CD4-positive, alpha-beta T cell (primary cell): ENCODE results near the gene MAOB. TPM values are rescaled to one million over a fixed set of nuclear protein-coding genes. Genes with fewer than 3 reads are reported as not detected.
"Not testable (repeated sequence)": the region's sequence is repeated elsewhere in the genome, so short reads cannot be mapped to it uniquely, and the experiment has no call there.

Source experiments
- ATAC-seq: fragments of 200-7000 bp; cut with Tn5 transposase; one replicate; pipeline ENCODE4 v1.10.0; 2022; ENCODE audit warnings: mild to moderate bottlenecking; ENCODE audit not compliant: poor library complexity
- CTCF ChIA-PET: fragments of 350-600 bp; sonication (Branson Sonifier 250); formaldehyde crosslinking; loops from one replicate; lab custom pipeline; 2021; ENCODE audit warnings: antibody characterized with exemption, inconsistent platforms; lab: Charles Lee
- POLR2A ChIA-PET: fragments of 350-600 bp; sonication (Branson Sonifier 250); formaldehyde crosslinking; loops from one replicate; lab custom pipeline; 2021; ENCODE audit warnings: antibody characterized with exemption, inconsistent platforms; lab: Charles Lee
- DNase-seq, 14 experiments: peaks; one replicate each; pipeline ENCODE4 v3.0.0-alpha.2; 2013 to 2020; ENCODE audit warnings: mixed read lengths in 2 of 14
- H3K27ac ChIP-seq, 2 donors: one replicate each; pipeline versions ENCODE4 v1.5.1 to v1.7.0; 2013; ENCODE audit warnings: low read length in 2 of 2, low read depth in 1 of 2, mild to moderate bottlenecking in 1 of 2
- H3K27me3 ChIP-seq, 2 experiments: 1 replicate in 1 of 2; 2 replicates in 1 of 2; pipeline versions ENCODE4 v1.6.1 to v1.7.0; 2013; ENCODE audit warnings: low read length in 2 of 2, control low read depth in 1 of 2, mild to moderate bottlenecking in 1 of 2, moderate library complexity in 1 of 2; ENCODE audit not compliant: insufficient read depth in 2 of 2, control insufficient read depth in 1 of 2
- H3K36me3 ChIP-seq: one replicate; pipeline ENCODE4 v1.6.1; 2013; ENCODE audit warnings: low read length, control low read depth; ENCODE audit not compliant: insufficient read depth
- H3K4me1 ChIP-seq: one replicate; pipeline ENCODE4 v1.6.1; 2013; ENCODE audit warnings: low read length, control low read depth; ENCODE audit not compliant: insufficient read depth
- H3K4me3 ChIP-seq: one replicate; pipeline ENCODE4 v1.5.1; 2013; ENCODE audit warnings: mild to moderate bottlenecking, low read length, moderate library complexity
- H3K9me3 ChIP-seq, 2 experiments: 1 replicate in 1 of 2; 2 replicates in 1 of 2; pipeline versions ENCODE4 v1.6.1 to v1.7.0; 2013; ENCODE audit warnings: low read length in 2 of 2, mild to moderate bottlenecking in 2 of 2, control low read depth in 1 of 2, moderate library complexity in 1 of 2; ENCODE audit not compliant: control insufficient read depth in 1 of 2, insufficient read depth in 1 of 2
- H3K27ac Mint-ChIP-seq: one replicate; pipeline ENCODE4 v1.8.0; 2020; ENCODE audit warnings: mixed read lengths
- H3K27me3 Mint-ChIP-seq: one replicate; pipeline ENCODE4 v1.8.0; 2021; ENCODE audit warnings: mixed read lengths
- H3K36me3 Mint-ChIP-seq: one replicate; pipeline ENCODE4 v1.8.0; 2021; ENCODE audit warnings: low read depth, mixed read lengths
- H3K4me1 Mint-ChIP-seq: one replicate; pipeline ENCODE4 v1.8.0; 2021; ENCODE audit warnings: low read depth, mixed read lengths
- H3K4me3 Mint-ChIP-seq: one replicate; pipeline ENCODE4 v1.8.0; 2020; ENCODE audit warnings: mild to moderate bottlenecking, mixed read lengths
- H3K9me3 Mint-ChIP-seq: one replicate; pipeline ENCODE4 v1.8.0; 2020; ENCODE audit warnings: mixed read lengths
- CTCF ChIP-seq: fragments of 200-600 bp; IDR thresholded peaks from one replicate; pipeline ENCODE4 v1.8.0; 2022; ENCODE audit warnings: antibody characterized with exemption, mild to moderate bottlenecking
- intact Hi-C, 2 experiments: fragments of 100-400 bp; cut with DNase I in 1 of 2; cut with micrococcal nuclease in 1 of 2; formaldehyde crosslinking; loops; one replicate each; pipeline versions ENCODE4 v1.15.1 to v1.9.0; 2023 to 2025; cut with DNase I, micrococcal nuclease
- total RNA-seq, 174 experiments: library from RNA in 2 of 174; stranded (reverse) in 2 of 174; gene quantifications; one replicate each; pipeline ENCODE4 v1.2.3 and lab custom pipeline; 2021 to 2026

MAOB gene
- total RNA-seq, 2 experiments from 2014 or later, result not detected

DNA sequence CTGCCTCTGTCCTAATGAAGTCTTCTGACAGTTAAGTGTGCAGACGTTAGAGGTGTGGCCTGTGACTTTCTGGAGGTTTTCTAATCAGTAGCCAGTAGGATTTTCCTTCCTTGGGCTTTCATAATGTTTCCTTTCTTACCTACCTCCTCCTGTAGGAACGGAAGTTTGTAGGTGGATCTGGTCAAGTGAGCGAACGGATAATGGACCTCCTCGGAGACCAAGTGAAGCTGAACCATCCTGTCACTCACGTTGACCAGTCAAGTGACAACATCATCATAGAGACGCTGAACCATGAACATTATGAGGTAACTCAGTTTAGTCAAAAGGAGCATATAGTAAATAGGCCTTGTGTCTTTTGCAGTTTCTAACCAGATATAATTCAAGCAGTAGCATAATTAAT lies 151.2 kb downstream of the MAOB start:
- POLR2A ChIA-PET, result no interaction called here
- no peaks in the 10 kb centered on the region for H3K9me3 ChIP-seq
- no peak overlapping the region for H3K4me3 ChIP-seq
- DNase-seq, result no peak
- no peaks in the 10 kb centered on the region for H3K4me1 Mint-ChIP-seq
- no peak overlapping the region for H3K27ac ChIP-seq
- no peaks in the 10 kb centered on the region for H3K36me3 ChIP-seq
- no peak overlapping the region for H3K27ac Mint-ChIP-seq
- no peaks in the 10 kb centered on the region for H3K36me3 Mint-ChIP-seq
- peaks cover 5% of the 10 kb centered on the region for H3K27me3 Mint-ChIP-seq
- H3K4me3 Mint-ChIP-seq, result no peak overlapping the region
- CTCF ChIA-PET, result interaction anchor here (0.7 kb wide), 1 partner anchor 102 kb away, joined by 5 read pairs; no protein-coding TSS in a partner anchor
- no peaks in the 10 kb centered on the region for H3K9me3 Mint-ChIP-seq
- intact Hi-C loops, result no loop called here
- no peak for ATAC-seq
- no peak for TF ChIP-seq CTCF
- H3K4me1 ChIP-seq, result no peaks in the 10 kb centered on the region
- H3K27me3 ChIP-seq, result no peaks in the 10 kb centered on the region

- Mint-ChIP-seq H3K27ac (no peak overlapping the region), H3K9me3 (no peaks in the 10 kb centered on the region), H3K4me3 (no peak overlapping the region), H3K4me1 (no peaks in the 10 kb centered on the region), H3K27me3 (peaks cover 5% of the 10 kb centered on the region), H3K36me3 (no peaks in the 10 kb centered on the region)
- TF ChIP-seq CTCF, result no peak
- intact Hi-C loops, result no loop called here
- H3K4me1 ChIP-seq, result no peaks in the 10 kb centered on the region
- no peak overlapping the region for H3K4me3 ChIP-seq
- ATAC-seq (no peak), DNase-seq (peak in 2 of 14 experiments; percentile 4 to 12)
- no peaks in the 10 kb centered on the region for H3K27me3 ChIP-seq
- H3K9me3 ChIP-seq, result no peaks in the 10 kb centered on the region
- no peaks in the 10 kb centered on the region for H3K36me3 ChIP-seq
- H3K27ac ChIP-seq, result no peak overlapping the region
- ChIA-PET POLR2A (no interaction called here), CTCF (no interaction called here)
Measured at GRCh38 chrX:43728966-43729365, 153.3 kb downstream of the MAOB start.

DNA sequence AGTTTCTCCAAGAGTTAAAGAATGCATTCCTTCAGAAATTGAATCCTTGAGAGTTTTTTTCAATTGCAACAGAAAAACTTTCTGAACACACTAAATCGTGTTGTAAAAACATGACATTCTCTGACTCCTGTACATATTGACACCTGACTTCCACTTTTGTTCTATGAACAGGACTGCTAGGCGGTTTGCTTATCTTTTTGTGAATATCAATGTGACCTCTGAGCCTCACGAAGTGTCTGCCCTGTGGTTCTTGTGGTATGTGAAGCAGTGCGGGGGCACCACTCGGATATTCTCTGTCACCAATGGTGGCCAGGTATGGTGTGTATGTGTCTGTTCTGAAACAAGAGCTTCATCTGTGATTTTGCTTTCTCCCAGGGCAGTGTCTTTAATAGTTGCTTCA lies 154.2 kb downstream of the MAOB start:
- no peak for DNase-seq
- H3K27me3 Mint-ChIP-seq, result peaks cover 5% of the 10 kb centered on the region
- CTCF ChIA-PET, result no interaction called here
- Histone ChIP-seq H3K4me1 (no peaks in the 10 kb centered on the region), H3K4me3 (no peak overlapping the region), H3K9me3 (no peaks in the 10 kb centered on the region), H3K36me3 (no peaks in the 10 kb centered on the region), H3K27ac (no peak overlapping the region), H3K27me3 (no peaks in the 10 kb centered on the region)
- no peak overlapping the region for H3K4me3 Mint-ChIP-seq
- POLR2A ChIA-PET, result no interaction called here
- ATAC-seq, result no peak
- no peaks in the 10 kb centered on the region for H3K9me3 Mint-ChIP-seq
- no peaks in the 10 kb centered on the region for H3K36me3 Mint-ChIP-seq
- TF ChIP-seq CTCF, result no peak
- no peaks in the 10 kb centered on the region for H3K4me1 Mint-ChIP-seq
- H3K27ac Mint-ChIP-seq, result no peak overlapping the region
- intact Hi-C loops, result no loop called here

DNA sequence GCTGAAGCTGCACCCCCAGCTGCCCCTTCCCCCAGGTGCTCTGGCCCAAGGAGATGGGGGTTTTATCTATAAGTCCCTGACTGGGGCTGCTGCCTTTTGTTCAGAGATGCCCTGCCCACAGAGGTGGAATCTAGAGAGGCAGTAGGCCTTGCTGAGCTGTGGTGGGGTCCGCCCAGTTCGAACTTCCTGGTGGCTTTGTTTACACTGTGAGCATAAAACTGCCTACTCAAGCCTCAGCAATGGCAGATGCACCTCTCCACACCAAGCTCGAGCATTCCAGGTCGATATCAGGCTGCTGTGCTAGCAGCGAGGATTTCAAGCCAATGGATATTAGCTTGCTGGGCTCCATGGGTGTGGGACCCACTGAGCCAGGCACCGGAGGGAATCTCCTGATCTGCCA lies 155.0 kb downstream of the MAOB start:
- H3K27ac Mint-ChIP-seq, H3K9me3 Mint-ChIP-seq, H3K36me3 ChIP-seq, intact Hi-C loops, CTCF ChIA-PET, H3K4me3 ChIP-seq, H3K4me1 ChIP-seq, H3K9me3 ChIP-seq, H3K27me3 ChIP-seq, H3K4me1 Mint-ChIP-seq, ATAC-seq, POLR2A ChIA-PET, H3K27ac ChIP-seq, H3K36me3 Mint-ChIP-seq, H3K27me3 Mint-ChIP-seq, DNase-seq, H3K4me3 Mint-ChIP-seq: not testable (repeated sequence)

DNA sequence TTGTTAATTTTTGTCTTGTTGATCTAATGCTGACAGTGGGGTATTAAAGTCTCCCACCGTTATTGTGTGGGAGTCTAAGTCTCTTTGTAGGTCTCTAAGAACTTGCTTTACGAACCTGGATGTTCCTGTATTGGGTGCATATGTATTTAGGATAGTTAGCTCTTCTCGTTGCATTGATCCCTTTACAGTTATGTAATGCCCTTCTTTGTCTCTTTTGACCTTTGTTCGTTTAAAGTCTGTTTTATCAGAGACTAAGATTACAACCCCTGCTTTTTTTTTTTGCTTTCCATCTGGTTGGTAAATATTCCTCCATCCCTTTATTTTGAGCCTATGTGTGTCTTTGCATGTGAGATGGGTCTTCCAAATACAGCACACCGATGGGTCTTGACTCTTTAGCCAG lies 157.0 kb downstream of the MAOB start:
- CTCF ChIA-PET, intact Hi-C loops: not testable (repeated sequence)

More for the DNA sequence above, 157.0 kb downstream of the MAOB start:
- DNase-seq, H3K27me3 Mint-ChIP-seq, H3K36me3 Mint-ChIP-seq, H3K4me3 ChIP-seq, H3K36me3 ChIP-seq, ATAC-seq, H3K9me3 ChIP-seq, H3K4me3 Mint-ChIP-seq, H3K4me1 Mint-ChIP-seq, H3K27ac Mint-ChIP-seq, H3K4me1 ChIP-seq, H3K27ac ChIP-seq, H3K9me3 Mint-ChIP-seq, H3K27me3 ChIP-seq, POLR2A ChIA-PET: not testable (repeated sequence)
